GM18861 (cell line): ENCODE measurements around the gene INSL6.
"Not testable (repeated sequence)": the region's sequence is repeated elsewhere in the genome, so short reads cannot be mapped to it uniquely, and the experiment has no call there.

ENCODE experiments used
- ATAC-seq: cut with Tn5 transposase; IDR thresholded peaks from one replicate; pipeline ENCODE4 v1.9.1; 2021; ENCODE audit not compliant: unreplicated experiment

INSL6 gene, protein sequence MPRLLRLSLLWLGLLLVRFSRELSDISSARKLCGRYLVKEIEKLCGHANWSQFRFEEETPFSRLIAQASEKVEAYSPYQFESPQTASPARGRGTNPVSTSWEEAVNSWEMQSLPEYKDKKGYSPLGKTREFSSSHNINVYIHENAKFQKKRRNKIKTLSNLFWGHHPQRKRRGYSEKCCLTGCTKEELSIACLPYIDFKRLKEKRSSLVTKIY

GRCh38 chr9:5185220-5185840, at the start of gene INSL6:
Gene INSL6 (minus strand): TSS chr9:5185639. CDS start chr9:5185602, 37 bp downstream.
- ATAC-seq: no peak

- no peak for ATAC-seq
Observed at GRCh38 chr9:5231212-5231611, 45.8 kb upstream of the INSL6 start, which contains the start of gene INSL4. Gene INSL4 (plus strand): TSS chr9:5231419. CDS start chr9:5231524, 105 bp downstream.

DNA sequence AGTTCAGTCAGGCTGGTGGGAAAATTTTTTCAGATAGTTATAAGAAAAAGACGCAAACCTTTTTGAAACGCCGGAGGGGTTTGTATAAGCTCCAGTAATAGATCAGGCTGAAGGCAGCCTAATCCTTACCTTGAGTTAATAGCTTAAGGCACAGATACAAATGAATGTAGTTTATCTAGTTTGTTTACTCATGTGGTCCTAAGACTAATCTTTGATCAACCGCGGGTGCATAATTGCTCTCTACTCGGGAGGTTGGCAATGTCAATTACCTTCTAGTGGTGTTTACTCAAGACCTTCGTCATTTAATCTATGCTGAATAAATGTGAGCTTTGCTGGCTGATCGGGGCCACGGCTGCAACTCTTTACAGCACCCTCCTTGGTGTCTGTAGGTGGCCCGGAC, 45.1 kb upstream of the INSL6 start:
- no peak for ATAC-seq

DNA sequence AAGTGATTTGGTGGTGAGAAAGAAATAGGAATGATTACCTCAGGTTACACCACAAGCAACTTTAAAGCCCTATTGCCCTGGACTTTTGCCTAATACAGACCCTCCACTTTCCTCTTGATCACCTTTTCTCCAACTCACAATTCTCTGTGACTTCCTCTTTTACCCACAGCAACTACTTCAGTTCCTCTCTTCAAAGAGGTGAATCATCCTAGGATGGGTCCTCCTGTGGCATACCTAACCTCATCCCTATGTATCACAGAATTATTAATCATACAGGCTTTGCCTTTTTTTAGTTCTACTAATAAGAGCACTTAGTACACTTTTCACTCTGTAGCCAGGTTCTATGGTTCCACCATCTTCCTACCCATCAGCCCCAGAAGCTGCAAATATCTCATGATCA, 19.6 kb upstream of the INSL6 start:
- ATAC-seq: no peak

- ATAC-seq: no peak
Observed at GRCh38 chr9:5195463-5195862, 10.0 kb upstream of the INSL6 start.

DNA sequence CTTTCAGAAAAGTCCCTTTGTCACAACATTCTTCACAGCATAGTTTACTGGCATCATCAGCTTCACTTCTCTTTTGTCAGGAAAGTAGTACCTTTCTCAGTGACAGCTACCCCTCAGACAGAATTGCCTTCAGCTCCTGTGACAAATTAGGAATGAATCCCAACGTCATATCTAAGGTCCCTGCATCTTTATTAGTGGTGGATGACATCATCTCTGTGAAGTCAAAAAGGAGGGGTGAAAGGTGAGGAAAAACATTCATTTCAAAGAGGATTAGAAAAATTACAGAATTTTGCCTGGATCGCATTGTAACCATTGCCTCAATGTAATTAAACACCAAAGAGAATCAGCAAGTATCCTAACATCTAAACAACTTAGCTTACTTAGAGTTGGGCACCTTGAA, 7.9 kb upstream of the INSL6 start:
- no peak for ATAC-seq

- ATAC-seq: no peak
Observed at GRCh38 chr9:5191985-5192384, 6.5 kb upstream of the INSL6 start.

GRCh38 chr9:5188060-5188984, 2.9 kb upstream of the INSL6 start:
- no peak for ATAC-seq

- ATAC-seq: no peak
Observed at GRCh38 chr9:5186416-5187169, 1.2 kb upstream of the INSL6 start.

GRCh38 chr9:5184776-5185175, 663 bp downstream of the INSL6 start:
- ATAC-seq: no peak

DNA sequence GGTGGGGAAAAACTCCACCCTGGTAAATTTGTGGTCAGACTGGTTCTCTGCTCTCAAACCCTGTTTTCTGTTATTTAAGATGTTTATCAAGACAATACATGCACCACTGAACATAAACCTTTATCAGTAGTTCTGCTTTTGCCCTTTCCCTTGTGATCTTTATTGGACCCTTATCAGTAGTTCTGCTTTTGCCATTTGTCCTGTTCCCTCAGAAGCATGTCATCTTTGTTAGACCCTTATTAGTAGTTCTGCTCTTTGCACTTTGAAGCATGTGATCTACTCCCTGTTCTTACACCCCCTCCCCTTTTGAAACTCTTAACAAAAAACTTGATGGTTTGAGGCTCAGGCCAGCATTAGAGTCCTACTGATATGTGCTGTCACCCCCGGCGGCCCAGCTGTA, 4.8 kb downstream of the INSL6 start:
- ATAC-seq: not testable (repeated sequence)

DNA sequence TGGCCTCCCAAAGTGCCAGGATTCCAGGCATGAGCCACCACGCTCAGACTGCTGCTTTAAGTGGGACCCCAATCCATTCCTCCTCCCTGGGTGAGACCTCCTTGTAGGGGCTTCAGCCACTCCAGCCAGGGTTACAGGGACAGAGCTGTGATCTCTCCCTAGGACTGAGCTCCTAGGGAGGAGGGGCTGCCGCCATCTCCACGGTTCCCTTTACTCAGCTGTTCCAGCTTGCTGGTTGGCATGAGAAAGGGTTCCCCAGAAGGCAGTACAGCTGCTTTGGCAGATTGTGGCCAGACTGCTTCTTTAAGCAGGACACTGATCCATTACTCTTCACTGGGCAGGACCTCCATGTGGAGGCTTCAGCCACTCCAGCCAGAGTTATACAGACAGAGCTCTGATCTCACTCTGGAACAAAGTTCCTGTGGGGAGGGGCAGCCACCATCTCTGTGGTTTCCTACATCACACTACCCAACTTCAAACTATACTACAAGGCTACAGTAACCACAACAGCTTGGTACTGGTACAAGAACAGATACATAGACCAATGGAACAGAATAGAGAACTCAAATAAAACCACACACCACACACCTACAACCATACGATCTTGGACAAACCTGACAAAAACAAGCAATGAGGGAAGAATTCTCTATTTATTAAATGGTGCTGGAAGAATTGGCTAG, 7.2 kb downstream of the INSL6 start:
- no peak for ATAC-seq

DNA sequence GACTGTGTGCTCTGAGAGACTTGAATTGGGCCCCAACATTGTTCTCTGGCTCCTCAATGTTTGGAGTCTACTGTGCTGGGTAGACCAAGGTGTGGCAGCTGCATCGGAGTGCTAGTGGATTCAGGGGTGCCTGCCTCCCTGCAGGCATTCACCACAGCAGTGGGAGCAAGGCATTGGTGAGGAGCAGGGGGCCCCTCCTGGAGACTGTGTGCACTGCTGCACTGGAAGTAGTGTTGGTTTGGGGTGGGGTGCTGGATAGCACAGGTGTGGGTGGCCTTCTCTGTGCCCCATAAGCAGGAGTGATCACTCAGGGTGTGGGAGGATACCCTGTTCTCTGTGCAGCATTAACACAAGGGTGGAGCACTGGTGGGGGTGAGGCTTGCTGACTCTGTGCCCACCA, 39.2 kb downstream of the INSL6 start:
- no peak for ATAC-seq

- ATAC-seq: no peak
Observed at GRCh38 chr9:5144217-5144616, 41.2 kb downstream of the INSL6 start.

DNA sequence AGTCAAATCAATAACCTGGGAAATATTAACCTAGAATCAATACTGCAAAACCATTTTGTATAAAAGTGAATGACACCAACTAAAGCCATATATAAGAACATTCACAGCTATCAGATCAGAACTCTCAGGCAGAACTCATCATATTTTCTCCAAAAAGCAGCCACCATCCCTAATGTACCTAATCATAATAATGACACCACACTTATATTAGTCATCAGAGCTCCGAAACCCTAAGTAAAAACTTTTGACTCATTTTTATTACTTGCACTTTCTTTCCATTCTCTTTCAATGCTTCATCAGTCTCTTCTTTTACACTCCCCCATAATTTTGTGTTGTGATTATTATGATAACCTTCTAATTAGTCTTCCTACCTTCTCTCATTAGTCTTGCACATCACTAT, 45.3 kb downstream of the INSL6 start:
- no peak for ATAC-seq

- ATAC-seq: no peak
Observed at GRCh38 chr9:5122516-5122915, 62.9 kb downstream of the INSL6 start.

DNA sequence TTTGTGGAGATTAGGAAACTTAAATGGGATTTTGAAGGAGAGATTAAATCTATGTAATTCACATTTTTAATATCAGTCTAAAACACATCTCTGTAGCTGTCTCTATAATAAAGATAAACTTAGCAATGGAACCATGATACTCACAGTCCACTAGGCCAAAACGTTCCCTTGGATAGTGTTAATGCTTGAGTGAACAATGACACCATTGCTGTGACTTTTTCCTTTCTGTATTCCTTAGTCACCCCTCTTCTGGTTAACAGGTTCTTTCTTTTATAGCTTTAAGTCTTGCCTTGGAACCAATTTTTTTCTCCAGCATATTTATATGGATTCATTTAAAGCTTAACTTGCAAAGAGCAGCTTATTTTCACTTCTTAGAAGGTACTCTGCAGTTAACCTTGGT, 63.3 kb downstream of the INSL6 start:
- ATAC-seq: no peak

DNA sequence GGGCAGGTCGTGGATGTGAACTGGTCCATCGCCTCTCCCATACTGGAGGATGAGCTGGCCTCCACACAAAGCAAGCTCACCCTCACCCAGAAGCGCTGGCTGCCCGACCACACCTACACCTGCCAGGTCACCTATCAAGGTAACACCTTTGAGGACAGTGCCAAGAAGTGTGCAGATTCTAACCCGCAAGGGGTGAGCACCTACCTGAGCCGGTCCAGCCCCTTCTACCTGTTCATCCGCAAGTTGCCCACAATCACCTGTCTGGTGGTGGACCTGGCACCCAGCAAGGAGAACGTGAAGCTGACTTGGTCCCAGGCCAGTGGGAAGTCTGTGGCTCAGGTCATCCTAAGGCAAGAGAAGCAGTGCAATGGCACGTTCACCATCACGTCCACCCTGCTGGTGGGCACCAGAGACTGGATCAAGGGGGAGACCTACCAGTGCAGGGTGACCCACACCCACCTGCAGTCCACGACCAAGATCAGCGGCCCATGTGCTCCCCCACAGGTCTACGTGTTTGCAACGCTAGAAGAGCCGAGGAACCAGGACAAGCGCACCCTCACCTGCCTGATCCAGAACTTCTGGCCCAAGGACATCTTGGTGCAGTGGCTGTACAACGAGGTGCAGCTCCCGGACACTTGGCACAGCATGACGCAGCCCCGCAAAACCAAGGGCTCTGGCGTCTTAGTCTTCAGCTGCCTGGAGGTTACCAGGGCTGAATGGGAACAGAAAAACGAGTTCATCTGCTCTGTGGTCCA, 71.3 kb downstream of the INSL6 start:
- no peak for ATAC-seq
